ENCODE data around the gene APBA2. TPM values are rescaled to one million over a fixed set of nuclear protein-coding genes. Genes with fewer than 3 reads are reported as not detected.

The APBA2 gene
- total RNA-seq, 1 donor from 2014 or later = 26.4 TPM

GRCh38 chr15:28879551-28879950, 6.2 kb upstream of the APBA2 start:
- no peak for DNase-seq (ENCODE audit: low spot score)
- no peak for TF ChIP-seq CTCF (IDR thresholded peaks at IDR 0.05)
- no peaks in the 10 kb centered on the region for H3K9me3 Mint-ChIP-seq (ENCODE audit: low read depth)
- H3K27me3 Mint-ChIP-seq (ENCODE audit: low read depth) = no peaks in the 10 kb centered on the region
- no peaks in the 10 kb centered on the region for H3K4me1 Mint-ChIP-seq (ENCODE audit: low read depth)
- no peak overlapping the region for H3K27ac Mint-ChIP-seq (ENCODE audit: unreplicated experiment)
- no peak overlapping the region for H3K4me3 Mint-ChIP-seq (ENCODE audit: unreplicated experiment)
- no peaks in the 10 kb centered on the region for H3K36me3 Mint-ChIP-seq (ENCODE audit: low read depth)

- no peaks in the 10 kb centered on the region for H3K27me3 Mint-ChIP-seq (ENCODE audit: low read depth)
- no peaks in the 10 kb centered on the region for H3K36me3 Mint-ChIP-seq (ENCODE audit: low read depth)
- no peak overlapping the region for H3K27ac Mint-ChIP-seq (ENCODE audit: unreplicated experiment)
- H3K4me1 Mint-ChIP-seq (ENCODE audit: low read depth) = no peaks in the 10 kb centered on the region
- DNase-seq (ENCODE audit: low spot score) = no peak
- no peak overlapping the region for H3K4me3 Mint-ChIP-seq (ENCODE audit: unreplicated experiment)
- no peak for TF ChIP-seq CTCF (IDR thresholded peaks at IDR 0.05)
- no peaks in the 10 kb centered on the region for H3K9me3 Mint-ChIP-seq (ENCODE audit: low read depth)
Observed at GRCh38 chr15:28880680-28881079, 5.1 kb upstream of the APBA2 start.

- DNase-seq (ENCODE audit: low spot score) = no peak
- H3K36me3 Mint-ChIP-seq (ENCODE audit: low read depth) = no peaks in the 10 kb centered on the region
- H3K9me3 Mint-ChIP-seq (ENCODE audit: low read depth) = no peaks in the 10 kb centered on the region
- H3K27ac Mint-ChIP-seq (ENCODE audit: unreplicated experiment) = peak overlapping the region; percentile 10
- H3K4me3 Mint-ChIP-seq (ENCODE audit: unreplicated experiment) = no peak overlapping the region
- H3K27me3 Mint-ChIP-seq (ENCODE audit: low read depth) = no peaks in the 10 kb centered on the region
- peak; percentile 68 for TF ChIP-seq CTCF (IDR thresholded peaks at IDR 0.05)
- H3K4me1 Mint-ChIP-seq (ENCODE audit: low read depth) = no peaks in the 10 kb centered on the region
Observed at GRCh38 chr15:28881170-28881569, 4.6 kb upstream of the APBA2 start.

GRCh38 chr15:28881600-28881999, 4.2 kb upstream of the APBA2 start:
- peak; percentile 47 for TF ChIP-seq CTCF (IDR thresholded peaks at IDR 0.05)
- no peaks in the 10 kb centered on the region for H3K4me1 Mint-ChIP-seq (ENCODE audit: low read depth)

GRCh38 chr15:28884151-28884940, 1.4 kb upstream of the APBA2 start:
- H3K4me3 Mint-ChIP-seq (ENCODE audit: unreplicated experiment) = peak overlapping the region; percentile 42

More at GRCh38 chr15:28881600-28881999, 4.2 kb upstream of the APBA2 start:
- no peaks in the 10 kb centered on the region for H3K9me3 Mint-ChIP-seq (ENCODE audit: low read depth)
- no peak for DNase-seq (ENCODE audit: low spot score)
- H3K27me3 Mint-ChIP-seq (ENCODE audit: low read depth) = no peaks in the 10 kb centered on the region
- no peaks in the 10 kb centered on the region for H3K36me3 Mint-ChIP-seq (ENCODE audit: low read depth)
- no peak overlapping the region for H3K27ac Mint-ChIP-seq (ENCODE audit: unreplicated experiment)
- no peak overlapping the region for H3K4me3 Mint-ChIP-seq (ENCODE audit: unreplicated experiment)

More at GRCh38 chr15:28884151-28884940, 1.4 kb upstream of the APBA2 start:
- DNase-seq (ENCODE audit: low spot score) = no peak
- Mint-ChIP-seq H3K27ac (ENCODE audit: unreplicated experiment) (no peak overlapping the region), H3K27me3 (ENCODE audit: low read depth) (no peaks in the 10 kb centered on the region), H3K36me3 (ENCODE audit: low read depth) (no peaks in the 10 kb centered on the region), H3K9me3 (ENCODE audit: low read depth) (no peaks in the 10 kb centered on the region), H3K4me1 (ENCODE audit: low read depth) (peaks cover 26% of the 10 kb centered on the region)
- TF ChIP-seq CTCF (IDR thresholded peaks at IDR 0.05) = no peak

All from chondrocyte (in vitro differentiated cells).